Heart left ventricle (tissue), 16 donors: ENCODE results near the gene STK11IP. TPM values are rescaled to one million over a fixed set of nuclear protein-coding genes. Genes with fewer than 3 reads are reported as not detected.
A peak's percentile ranks its signal among the peaks of the same experiment; 100 is the strongest.

ENCODE experiments used
- ATAC-seq, 4 donors: fragments of 200-7000 bp; cut with Tn5 transposase; one replicate each; pipeline ENCODE4 v1.9.1; 2020 to 2022; ENCODE audit warnings: moderate library complexity in 4 of 4, mild to moderate bottlenecking in 3 of 4, moderate number of reproducible peaks in 1 of 4
- DNase-seq, 5 donors: peaks; one replicate each; pipeline ENCODE4 v3.0.0-alpha.2; 2020
- H3K27ac ChIP-seq, 12 donors: fragments of 200-600 bp; sonication (generic) in 4 of 12; one replicate each; pipeline versions ENCODE4 v1.5.0 to v1.8.0; 2016 to 2022; ENCODE audit warnings: mild to moderate bottlenecking in 2 of 12
- H3K27me3 ChIP-seq, 9 donors: fragments of 200-600 bp; sonication (generic) in 2 of 9; one replicate each; pipeline versions ENCODE4 v1.5.1 to v1.8.0; 2016 to 2022; ENCODE audit warnings: mild to moderate bottlenecking in 3 of 9
- H3K36me3 ChIP-seq, 9 donors: fragments of 200-600 bp; sonication (generic) in 2 of 9; one replicate each; pipeline versions ENCODE4 v1.5.0 to v1.8.0; 2018 to 2022; ENCODE audit warnings: mild to moderate bottlenecking in 2 of 9
- H3K4me1 ChIP-seq, 12 donors: fragments of 200-600 bp; sonication (generic) in 4 of 12; one replicate each; pipeline versions ENCODE4 v1.5.0 to v1.8.0; 2016 to 2022; ENCODE audit warnings: mild to moderate bottlenecking in 3 of 12
- H3K4me3 ChIP-seq, 12 donors: fragments of 200-600 bp; sonication (generic) in 4 of 12; one replicate each; pipeline versions ENCODE4 v1.5.0 to v1.8.0; 2017 to 2022; ENCODE audit warnings: mild to moderate bottlenecking in 9 of 12, moderate library complexity in 4 of 12
- H3K9me3 ChIP-seq, 12 donors: fragments of 200-600 bp; sonication (generic) in 4 of 12; one replicate each; pipeline versions ENCODE4 v1.5.0 to v1.8.0; 2016 to 2022; ENCODE audit warnings: mild to moderate bottlenecking in 1 of 12
- POLR2A ChIP-seq, 2 donors: fragments of 450-650 bp; IDR thresholded peaks; one replicate each; pipeline ENCODE4 v1.6.1; 2017; ENCODE audit warnings: antibody characterized with exemption in 2 of 2, mild to moderate bottlenecking in 2 of 2, moderate library complexity in 2 of 2
- WGBS, 4 donors: extraction: QIAGEN DNeasy Blood & Tissue Kit in 2 of 4; methylation state at CpG; one replicate each; pipeline versions ENCODE4 v1.1.5 to v1.1.7; 2013 to 2018; 5-methylcytosine and 5-hydroxymethylcytosine counted together
- intact Hi-C, 10 donors: fragments of 100-400 bp; cut with DNase I; formaldehyde crosslinking; loops; one replicate each; pipeline versions ENCODE4 v1.11.1 to v1.14.2; 2022
- long read RNA-seq, 3 donors: library from polyadenylated mRNA; unstranded; transcript quantifications; one replicate each; pipeline ENCODE4 v2.0.0, GENCODE V29; 2020 to 2021
- polyA plus RNA-seq, 2 donors: library from polyadenylated mRNA; stranded (reverse); fragments of 200-250 nt; gene quantifications; one replicate each; pipeline ENCODE4 v1.2.3, GENCODE V29; 2013
- total RNA-seq, 9 donors: library from RNA; depleted of rRNA in 2 of 9; stranded (reverse); fragments of >200 nt in 2 of 9; fragmentation: NEBNext Ultra II Directional in 3 of 9; extraction: Animal tissue kit (Norgen Biotek cat#: 25700) in 3 of 9; gene quantifications; one replicate each; pipeline versions ENCODE4 v1.1.0 to v1.2.4, GENCODE V29; 2016 to 2023
- TF ChIP-seq, protein P1 (sequence below), 12 donors: fragments of 200-600 bp; sonication (generic) in 4 of 12; IDR thresholded peaks; one replicate each; pipeline versions ENCODE4 v1.5.0 to v1.8.0; 2018 to 2022; ENCODE audit warnings: antibody characterized with exemption in 12 of 12, mild to moderate bottlenecking in 5 of 12
- donor health status: ischemic (EF 13 %, LVEDD 7.1; RV severe dilation, severe dysfunction).
- donor health status: healthy with polysubstance abuse.
- donor health status: DM: no; HTN: yes; CAD: no.
- donor health status: DM: no; HTN: no; CAD: no.
- donor health status: ischemic (EF 25% LVEDD 6.9; RV normal size, moderate dysfunction).
- donor health status: ischemic (EF 25% LVEDD 5.7; RV mildly dilated, moderate dysfunction).
- donor health status: healthy.
- donor health status: DM: yes; HTN: yes; CAD: no.
- donor health status: ischemic (EF 35%, LVEDD 5.7; RV mildly dilated, moderate dysfunction).
- donor health status: nonischemic (EF 11% LVEDD 7.7; RV severe dilation, severe dysfunction).
- donor health status: DM: yes; HTN: yes; CAD: no.
- donor health status: PGD.
- donor health status: ischemic (EF 29% LVEDD 5.4; RV normal size, mild dysfunction).
- donor health status: nonischemic (EF 23%, LVEDD 6.1; RV moderate dilation, normal function).

The STK11IP gene, protein sequence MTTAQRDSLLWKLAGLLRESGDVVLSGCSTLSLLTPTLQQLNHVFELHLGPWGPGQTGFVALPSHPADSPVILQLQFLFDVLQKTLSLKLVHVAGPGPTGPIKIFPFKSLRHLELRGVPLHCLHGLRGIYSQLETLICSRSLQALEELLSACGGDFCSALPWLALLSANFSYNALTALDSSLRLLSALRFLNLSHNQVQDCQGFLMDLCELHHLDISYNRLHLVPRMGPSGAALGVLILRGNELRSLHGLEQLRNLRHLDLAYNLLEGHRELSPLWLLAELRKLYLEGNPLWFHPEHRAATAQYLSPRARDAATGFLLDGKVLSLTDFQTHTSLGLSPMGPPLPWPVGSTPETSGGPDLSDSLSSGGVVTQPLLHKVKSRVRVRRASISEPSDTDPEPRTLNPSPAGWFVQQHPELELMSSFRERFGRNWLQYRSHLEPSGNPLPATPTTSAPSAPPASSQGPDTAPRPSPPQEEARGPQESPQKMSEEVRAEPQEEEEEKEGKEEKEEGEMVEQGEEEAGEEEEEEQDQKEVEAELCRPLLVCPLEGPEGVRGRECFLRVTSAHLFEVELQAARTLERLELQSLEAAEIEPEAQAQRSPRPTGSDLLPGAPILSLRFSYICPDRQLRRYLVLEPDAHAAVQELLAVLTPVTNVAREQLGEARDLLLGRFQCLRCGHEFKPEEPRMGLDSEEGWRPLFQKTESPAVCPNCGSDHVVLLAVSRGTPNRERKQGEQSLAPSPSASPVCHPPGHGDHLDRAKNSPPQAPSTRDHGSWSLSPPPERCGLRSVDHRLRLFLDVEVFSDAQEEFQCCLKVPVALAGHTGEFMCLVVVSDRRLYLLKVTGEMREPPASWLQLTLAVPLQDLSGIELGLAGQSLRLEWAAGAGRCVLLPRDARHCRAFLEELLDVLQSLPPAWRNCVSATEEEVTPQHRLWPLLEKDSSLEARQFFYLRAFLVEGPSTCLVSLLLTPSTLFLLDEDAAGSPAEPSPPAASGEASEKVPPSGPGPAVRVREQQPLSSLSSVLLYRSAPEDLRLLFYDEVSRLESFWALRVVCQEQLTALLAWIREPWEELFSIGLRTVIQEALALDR
- total RNA-seq: 10 to 100 TPM in 7 of 9 donors, 1 to 10 TPM in 2; 7.3 to 24.1 (median 13.9) TPM
- 10 to 100 TPM; 14.9 to 15.6 TPM for polyA plus RNA-seq
- long read RNA-seq, donor 1, partial matches to known transcripts: 3 of 10 reads
- long read RNA-seq, donor 1, other reads (novel, unspliced or antisense): 6 of 10 reads
- long read RNA-seq, donor 2, transcript STK11IP-204 (25 exons, 3,615 nt): major isoform, 10 of 47 reads
- long read RNA-seq, donor 2, partial matches to known transcripts: 22 of 47 reads
- long read RNA-seq, donor 2, other reads (novel, unspliced or antisense): 14 of 47 reads
- long read RNA-seq, donor 3, partial matches to known transcripts: 11 of 18 reads
- long read RNA-seq, donor 3, other reads (novel, unspliced or antisense): 4 of 18 reads

- Histone ChIP-seq H3K4me1 (peaks cover 0 to 20% (median 13%) of the 10 kb centered on the region in 12 donors), H3K27me3 (no peaks in the 10 kb centered on the region), H3K36me3 (peaks cover 0 to 24% (median 16%) of the 10 kb centered on the region in 9 donors), H3K9me3 (no peaks in the 10 kb centered on the region), H3K4me3 (peak within 1 kb of the TSS; percentile 33 to 80 (median 68)), H3K27ac (peak within 1 kb of the TSS; percentile 85 to 97 (median 94))
- ATAC-seq: peak; percentile 97 to 99 (median 98)
- DNase-seq: peak; percentile 96 to 98 (median 97)
- TF ChIP-seq POLR2A (IDR thresholded peaks at IDR 0.05): peak in 1 of 2 donors; percentile 72
- TF ChIP-seq, protein P1, sequence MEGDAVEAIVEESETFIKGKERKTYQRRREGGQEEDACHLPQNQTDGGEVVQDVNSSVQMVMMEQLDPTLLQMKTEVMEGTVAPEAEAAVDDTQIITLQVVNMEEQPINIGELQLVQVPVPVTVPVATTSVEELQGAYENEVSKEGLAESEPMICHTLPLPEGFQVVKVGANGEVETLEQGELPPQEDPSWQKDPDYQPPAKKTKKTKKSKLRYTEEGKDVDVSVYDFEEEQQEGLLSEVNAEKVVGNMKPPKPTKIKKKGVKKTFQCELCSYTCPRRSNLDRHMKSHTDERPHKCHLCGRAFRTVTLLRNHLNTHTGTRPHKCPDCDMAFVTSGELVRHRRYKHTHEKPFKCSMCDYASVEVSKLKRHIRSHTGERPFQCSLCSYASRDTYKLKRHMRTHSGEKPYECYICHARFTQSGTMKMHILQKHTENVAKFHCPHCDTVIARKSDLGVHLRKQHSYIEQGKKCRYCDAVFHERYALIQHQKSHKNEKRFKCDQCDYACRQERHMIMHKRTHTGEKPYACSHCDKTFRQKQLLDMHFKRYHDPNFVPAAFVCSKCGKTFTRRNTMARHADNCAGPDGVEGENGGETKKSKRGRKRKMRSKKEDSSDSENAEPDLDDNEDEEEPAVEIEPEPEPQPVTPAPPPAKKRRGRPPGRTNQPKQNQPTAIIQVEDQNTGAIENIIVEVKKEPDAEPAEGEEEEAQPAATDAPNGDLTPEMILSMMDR (IDR thresholded peaks at IDR 0.05): no peak
- intact Hi-C loops: loop anchor here in 5 of 10 donors (1.0 to 5.0 kb wide), 9 partner anchors 26 to 205 kb away; partner anchors contain the start of genes CHPF (in 3 of the 5), OBSL1 (in 2 of the 5), GMPPA (in 1 of the 5) and TMEM198 (in 1 of the 5)
- 0% methylated on average over 55 to 57 of the region's 57 CpGs for WGBS, 4 donors
These were observed at the start of gene STK11IP for GRCh38 chr2:219597552-219598307. Gene STK11IP (plus strand): TSS chr2:219597857. CDS start chr2:219598120, 263 bp downstream.

DNA sequence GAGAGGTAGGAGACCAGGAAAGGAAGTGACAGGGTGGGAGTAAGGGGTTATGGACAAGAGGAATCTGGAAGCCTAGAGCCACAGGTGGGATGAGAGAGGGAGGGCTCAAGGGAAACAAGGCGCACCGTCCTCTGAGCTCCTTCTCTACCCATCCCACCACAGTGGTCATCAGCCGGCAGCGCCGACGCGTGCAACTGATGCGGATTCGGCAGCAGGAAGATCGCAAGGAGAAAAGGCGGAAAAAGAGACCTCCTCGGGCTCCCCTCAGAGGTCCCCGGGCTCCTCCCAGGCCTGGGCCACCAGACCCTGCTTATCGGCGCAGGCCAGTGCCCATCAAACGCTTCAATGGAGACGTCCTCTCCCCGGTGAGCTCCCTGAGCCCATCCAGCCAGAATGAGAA lies 48.7 kb upstream of the STK11IP start:
- peaks cover 0 to 31% (median 18%) of the 10 kb centered on the region in 12 donors for H3K4me1 ChIP-seq
- ATAC-seq (no peak), DNase-seq (no peak)
- H3K27me3 ChIP-seq: peaks cover 0 to 33% (median 2%) of the 10 kb centered on the region in 9 donors
- H3K9me3 ChIP-seq: no peaks in the 10 kb centered on the region
- TF ChIP-seq, protein P1 (IDR thresholded peaks at IDR 0.05): no peak
- no peak for TF ChIP-seq POLR2A (IDR thresholded peaks at IDR 0.05)
- peaks cover 0 to 3% (median 0%) of the 10 kb centered on the region in 9 donors for H3K36me3 ChIP-seq
- WGBS, 4 donors: 92 to 94% (median 93%) methylated on average over 18 of the region's 18 CpGs
- intact Hi-C loops: loop anchor here in 1 of 10 donors (10.0 kb wide), 1 partner anchor 96 kb away; no protein-coding TSS in a partner anchor
- no peak overlapping the region for H3K4me3 ChIP-seq
- H3K27ac ChIP-seq: no peak overlapping the region

GRCh38 chr2:219549619-219550018 lies 48.0 kb upstream of the STK11IP start:
- intact Hi-C loops: loop anchor here in 2 of 10 donors (10.0 kb wide), 2 partner anchors 55 to 95 kb away; no protein-coding TSS in a partner anchor

More at GRCh38 chr2:219549619-219550018, 48.0 kb upstream of the STK11IP start:
- TF ChIP-seq, protein P1 (IDR thresholded peaks at IDR 0.05): no peak
- TF ChIP-seq POLR2A (IDR thresholded peaks at IDR 0.05): no peak
- DNase-seq (no peak), ATAC-seq (no peak)
- Histone ChIP-seq H3K9me3 (no peaks in the 10 kb centered on the region), H3K27ac (no peak overlapping the region), H3K4me3 (no peak overlapping the region), H3K36me3 (peaks cover 0 to 5% (median 0%) of the 10 kb centered on the region in 9 donors), H3K27me3 (peaks cover 0 to 27% (median 3%) of the 10 kb centered on the region in 9 donors), H3K4me1 (peaks cover 0 to 25% (median 13%) of the 10 kb centered on the region in 12 donors)
- WGBS, 4 donors: 84 to 91% (median 88%) methylated on average over 7 to 9 of the region's 9 CpGs
